Colonic mucosa (tissue), 4 donors: ENCODE measurements around the gene ADGRV1. TPM values are rescaled to one million over a fixed set of nuclear protein-coding genes. Genes with fewer than 3 reads are reported as not detected.

ENCODE experiments used
- DNase-seq: peaks from one replicate; pipeline ENCODE4 v3.0.0-alpha.2; 2020
- H3K27ac ChIP-seq: fragments of 200-600 bp; one replicate; pipeline ENCODE4 v1.8.0; 2021
- H3K27me3 ChIP-seq: fragments of 200-600 bp; one replicate; pipeline ENCODE4 v1.8.0; 2021
- H3K36me3 ChIP-seq: fragments of 200-600 bp; one replicate; pipeline ENCODE4 v1.8.0; 2021
- H3K4me1 ChIP-seq: fragments of 200-600 bp; one replicate; pipeline ENCODE4 v1.8.0; 2021; ENCODE audit warnings: mild to moderate bottlenecking
- H3K4me3 ChIP-seq: fragments of 200-600 bp; one replicate; pipeline ENCODE4 v1.8.0; 2021
- H3K9ac ChIP-seq, 2 donors: one replicate each; pipeline ENCODE4 v1.7.0; 2013; ENCODE audit warnings: control low read depth in 2 of 2, low read depth in 2 of 2, low read length in 2 of 2
- H3K9me3 ChIP-seq: fragments of 200-600 bp; one replicate; pipeline ENCODE4 v1.8.0; 2021
- intact Hi-C: fragments of 100-400 bp; cut with DNase I; formaldehyde crosslinking; loops from one replicate; pipeline ENCODE4 v1.14.1; 2022
- total RNA-seq, 2 donors: library from RNA; stranded (reverse); fragmentation: NEBNext Ultra II Directional in 1 of 2; extraction: Animal tissue kit (Norgen Biotek cat#: 25700) in 1 of 2; gene quantifications; one replicate each; pipeline ENCODE4 v1.2.1, GENCODE V29; 2021
- TF ChIP-seq, protein P1 (sequence below): fragments of 200-600 bp; IDR thresholded peaks from one replicate; pipeline ENCODE4 v1.8.0; 2022; ENCODE audit warnings: antibody characterized with exemption, mild to moderate bottlenecking
- donor health status: healthy.
- donor health status: DM: no; HTN: no; CAD: no.
- donor health status: DM: no; HTN: no; CAD: no.

ADGRV1 gene
- total RNA-seq, 2 donors from 2014 or later, result 5.1 to 12.9 TPM

DNA sequence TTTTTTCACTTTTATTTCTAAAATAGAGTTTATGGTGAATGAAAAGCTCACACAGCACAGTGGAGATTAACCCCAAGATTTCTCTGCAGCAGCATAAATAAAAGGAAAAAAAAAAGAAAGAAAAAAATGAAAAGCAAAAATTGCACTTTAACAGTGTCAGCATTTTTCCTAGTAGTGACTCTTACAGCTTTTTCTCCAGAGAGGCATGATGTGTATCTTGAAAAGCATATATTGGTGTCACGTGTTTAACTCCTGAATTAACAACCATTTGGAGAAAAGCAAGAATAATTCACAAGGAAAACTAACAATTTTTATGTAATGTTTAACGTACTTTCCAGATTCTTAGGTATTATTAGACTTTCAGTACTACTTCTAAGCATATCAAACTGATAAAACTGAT, 67.9 kb downstream of the ADGRV1 start:
- Histone ChIP-seq H3K36me3 (no peaks in the 10 kb centered on the region), H3K4me1 (no peaks in the 10 kb centered on the region), H3K9ac (no peak overlapping the region), H3K9me3 (no peaks in the 10 kb centered on the region), H3K27ac (no peak overlapping the region), H3K27me3 (no peaks in the 10 kb centered on the region), H3K4me3 (no peak overlapping the region)
- intact Hi-C loops, result no loop called here
- no peak for DNase-seq
- TF ChIP-seq, protein P1, sequence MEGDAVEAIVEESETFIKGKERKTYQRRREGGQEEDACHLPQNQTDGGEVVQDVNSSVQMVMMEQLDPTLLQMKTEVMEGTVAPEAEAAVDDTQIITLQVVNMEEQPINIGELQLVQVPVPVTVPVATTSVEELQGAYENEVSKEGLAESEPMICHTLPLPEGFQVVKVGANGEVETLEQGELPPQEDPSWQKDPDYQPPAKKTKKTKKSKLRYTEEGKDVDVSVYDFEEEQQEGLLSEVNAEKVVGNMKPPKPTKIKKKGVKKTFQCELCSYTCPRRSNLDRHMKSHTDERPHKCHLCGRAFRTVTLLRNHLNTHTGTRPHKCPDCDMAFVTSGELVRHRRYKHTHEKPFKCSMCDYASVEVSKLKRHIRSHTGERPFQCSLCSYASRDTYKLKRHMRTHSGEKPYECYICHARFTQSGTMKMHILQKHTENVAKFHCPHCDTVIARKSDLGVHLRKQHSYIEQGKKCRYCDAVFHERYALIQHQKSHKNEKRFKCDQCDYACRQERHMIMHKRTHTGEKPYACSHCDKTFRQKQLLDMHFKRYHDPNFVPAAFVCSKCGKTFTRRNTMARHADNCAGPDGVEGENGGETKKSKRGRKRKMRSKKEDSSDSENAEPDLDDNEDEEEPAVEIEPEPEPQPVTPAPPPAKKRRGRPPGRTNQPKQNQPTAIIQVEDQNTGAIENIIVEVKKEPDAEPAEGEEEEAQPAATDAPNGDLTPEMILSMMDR, result no peak

DNA sequence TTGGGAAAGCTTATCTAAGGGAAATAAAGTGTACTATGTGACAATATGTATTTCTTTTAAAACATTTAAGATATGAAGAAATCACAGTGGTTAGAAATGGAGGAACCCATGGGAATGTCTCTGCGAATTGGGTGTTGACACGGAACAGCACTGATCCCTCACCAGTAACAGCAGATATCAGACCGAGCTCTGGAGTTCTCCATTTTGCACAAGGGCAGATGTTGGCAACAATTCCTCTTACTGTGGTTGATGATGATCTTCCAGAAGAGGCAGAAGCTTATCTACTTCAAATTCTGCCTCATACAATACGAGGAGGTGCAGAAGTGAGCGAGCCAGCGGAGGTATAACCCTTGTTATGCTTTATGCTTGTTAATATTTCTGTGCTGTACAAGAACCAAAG, 69.9 kb downstream of the ADGRV1 start:
- intact Hi-C loops, result no loop called here
- H3K36me3 ChIP-seq, result no peaks in the 10 kb centered on the region
- no peak overlapping the region for H3K4me3 ChIP-seq
- no peak overlapping the region for H3K9ac ChIP-seq
- no peak overlapping the region for H3K27ac ChIP-seq
- H3K9me3 ChIP-seq, result no peaks in the 10 kb centered on the region
- TF ChIP-seq, protein P1, result no peak
- H3K27me3 ChIP-seq, result no peaks in the 10 kb centered on the region
- no peaks in the 10 kb centered on the region for H3K4me1 ChIP-seq
- DNase-seq, result no peak

DNA sequence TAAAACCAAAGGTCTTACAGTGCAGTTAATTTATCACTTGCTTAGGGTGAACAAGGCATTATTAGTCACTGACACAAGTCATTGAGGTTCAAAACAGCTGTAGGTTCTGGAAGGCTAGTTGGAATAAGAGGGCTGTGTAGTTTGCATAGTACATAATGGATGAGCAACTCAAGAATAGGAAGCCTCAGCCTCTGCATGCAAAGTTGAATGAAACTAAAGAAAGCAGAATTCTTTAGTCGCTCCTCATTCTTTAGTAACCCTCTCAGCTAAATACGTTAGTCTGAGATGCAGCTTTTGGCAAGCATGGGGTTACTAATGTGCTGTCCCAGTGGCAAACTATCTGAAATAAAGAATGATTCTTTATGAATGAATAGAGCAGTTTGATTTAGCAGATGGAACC, 74.2 kb downstream of the ADGRV1 start:
- H3K4me3 ChIP-seq, result no peak overlapping the region
- no peaks in the 10 kb centered on the region for H3K27me3 ChIP-seq
- DNase-seq, result no peak
- no peak overlapping the region for H3K27ac ChIP-seq
- intact Hi-C loops, result no loop called here
- H3K4me1 ChIP-seq, result no peaks in the 10 kb centered on the region
- H3K9me3 ChIP-seq, result no peaks in the 10 kb centered on the region
- TF ChIP-seq, protein P1, result no peak
- H3K9ac ChIP-seq, result no peak overlapping the region
- H3K36me3 ChIP-seq, result no peaks in the 10 kb centered on the region

DNA sequence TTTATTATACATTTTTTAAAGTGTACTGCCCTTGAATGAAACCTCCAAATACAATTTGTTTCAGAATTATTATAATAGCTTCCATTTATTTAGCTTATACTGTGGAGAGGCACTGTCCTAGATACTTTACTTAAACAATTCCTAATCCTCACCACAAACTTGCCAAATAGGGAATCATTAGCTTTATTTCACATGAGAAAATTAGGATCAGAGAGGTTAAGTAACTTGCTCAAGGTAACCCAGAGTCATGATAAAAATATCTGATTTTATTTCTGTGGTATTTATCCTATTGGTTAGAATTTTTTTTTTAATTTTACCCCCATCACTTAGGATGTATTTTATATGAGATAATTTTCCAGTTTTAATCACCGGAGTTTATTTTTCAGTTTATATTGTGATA, 78.4 kb downstream of the ADGRV1 start:
- H3K4me1 ChIP-seq, result no peaks in the 10 kb centered on the region
- H3K4me3 ChIP-seq, result no peak overlapping the region
- H3K9ac ChIP-seq, result no peak overlapping the region
- H3K27ac ChIP-seq, result no peak overlapping the region
- H3K9me3 ChIP-seq, result no peaks in the 10 kb centered on the region
- TF ChIP-seq, protein P1, result no peak
- intact Hi-C loops, result no loop called here
- DNase-seq, result no peak
- no peaks in the 10 kb centered on the region for H3K36me3 ChIP-seq
- H3K27me3 ChIP-seq, result no peaks in the 10 kb centered on the region

DNA sequence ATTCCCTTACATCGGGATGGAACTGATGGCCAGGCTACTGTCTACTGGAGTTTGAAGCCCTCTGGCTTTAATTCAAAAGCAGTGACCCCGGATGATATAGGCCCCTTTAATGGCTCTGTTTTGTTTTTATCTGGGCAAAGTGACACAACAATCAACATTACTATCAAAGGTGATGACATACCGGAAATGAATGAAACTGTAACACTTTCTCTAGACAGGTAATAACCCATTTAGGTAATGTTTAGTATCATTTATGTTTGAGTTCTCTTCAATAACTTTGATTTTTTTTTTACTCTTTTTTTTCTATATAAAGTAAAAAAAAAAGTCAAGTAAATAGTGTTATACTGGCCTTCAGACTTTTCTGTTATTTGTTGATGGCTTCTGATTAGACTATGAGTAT, 79.1 kb downstream of the ADGRV1 start:
- H3K4me1 ChIP-seq, result no peaks in the 10 kb centered on the region
- H3K9me3 ChIP-seq, result no peaks in the 10 kb centered on the region
- intact Hi-C loops, result no loop called here
- H3K9ac ChIP-seq, result no peak overlapping the region
- H3K27ac ChIP-seq, result no peak overlapping the region
- TF ChIP-seq, protein P1, result no peak
- no peaks in the 10 kb centered on the region for H3K36me3 ChIP-seq
- H3K27me3 ChIP-seq, result no peaks in the 10 kb centered on the region
- no peak for DNase-seq
- H3K4me3 ChIP-seq, result no peak overlapping the region

DNA sequence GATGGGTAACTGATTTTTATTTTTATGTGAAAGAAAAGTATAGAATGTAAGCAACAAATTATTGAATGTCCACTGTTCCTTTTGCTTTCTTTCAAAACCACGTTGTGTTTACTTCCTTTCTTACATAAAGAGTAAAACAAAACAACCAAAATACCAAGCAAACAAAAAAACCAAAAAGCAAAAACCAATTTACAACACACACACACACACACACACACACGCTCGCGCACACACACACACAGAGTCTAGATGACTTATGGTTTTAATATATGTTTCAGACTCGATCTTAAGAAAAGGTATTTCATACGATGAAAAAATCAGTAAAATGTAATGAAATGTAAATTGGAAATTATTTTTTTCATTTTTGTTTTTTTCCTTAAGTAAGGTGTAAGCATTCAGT, 80.3 kb downstream of the ADGRV1 start:
- H3K36me3 ChIP-seq, result no peaks in the 10 kb centered on the region
- intact Hi-C loops, result no loop called here
- DNase-seq, result no peak
- H3K4me1 ChIP-seq, result no peaks in the 10 kb centered on the region
- H3K27ac ChIP-seq, result no peak overlapping the region
- no peaks in the 10 kb centered on the region for H3K9me3 ChIP-seq
- H3K27me3 ChIP-seq, result no peaks in the 10 kb centered on the region
- TF ChIP-seq, protein P1, result no peak
- H3K4me3 ChIP-seq, result no peak overlapping the region
- no peak overlapping the region for H3K9ac ChIP-seq
